ENCODE results near the gene SEPSECS. TPM values are rescaled to one million over a fixed set of nuclear protein-coding genes. Genes with fewer than 3 reads are reported as not detected.

Gene SEPSECS
- total and polyA plus RNA-seq, 9 of the 15 experiments (the other 6 are each of a cell fraction or from before 2014, with no cell fraction given) = 3.9 to 17.2 (median 7.9) TPM

GRCh38 chr4:25174674-25175073 is 14.4 kb upstream of the SEPSECS start (continued):
- no peak for TF ChIP-seq CXXC5 (CRISPR knock-in tag; IDR thresholded peaks at IDR 0.05)

DNA sequence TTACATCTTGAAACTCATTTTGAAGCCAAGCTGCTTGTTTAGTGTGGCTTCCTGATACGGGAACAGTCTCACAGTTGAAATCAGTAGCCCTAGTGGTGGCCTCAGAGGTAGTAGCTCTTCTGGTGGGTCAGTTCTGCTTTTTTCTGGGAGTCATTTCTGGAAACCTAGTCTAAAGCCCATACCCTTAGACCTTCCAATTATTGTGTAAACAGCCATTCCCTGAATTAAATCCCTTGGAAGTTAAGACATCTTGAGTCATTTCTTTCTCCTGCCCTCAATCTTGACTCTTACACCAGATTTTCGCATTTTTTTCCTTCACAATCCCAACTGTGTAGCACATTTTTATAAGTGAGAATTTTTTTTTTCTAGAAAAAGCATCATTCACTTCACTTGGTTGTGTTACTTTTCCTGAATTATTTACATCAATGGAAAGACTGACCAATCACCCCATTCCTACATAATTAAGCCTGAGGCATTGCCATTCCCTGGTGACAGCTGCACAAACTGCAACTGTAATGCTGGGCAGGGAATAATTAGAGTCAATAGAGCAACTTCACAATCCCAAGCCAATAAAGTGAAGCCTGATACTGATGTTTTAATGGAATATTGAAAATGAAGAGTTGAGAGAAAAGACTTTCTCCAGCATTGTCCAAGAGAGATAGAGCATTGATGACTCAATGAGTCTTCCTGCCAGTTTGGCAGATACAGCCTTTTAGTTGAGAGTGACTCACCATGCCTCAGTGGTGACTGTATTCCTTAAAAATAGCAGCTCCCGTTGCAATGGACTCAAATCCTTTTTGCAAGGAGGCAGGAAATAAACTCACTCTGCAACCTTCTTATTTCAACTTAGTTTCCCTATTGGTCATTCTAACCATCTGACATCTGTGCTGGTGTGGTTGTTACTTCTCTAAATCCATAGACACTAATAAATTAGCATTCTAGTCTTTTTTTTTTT is 13.0 kb upstream of the SEPSECS start:
- no peaks in the 10 kb centered on the region for H4K20me1 ChIP-seq (replicated peaks; ENCODE audit: control insufficient read depth, insufficient read depth, low read length)
- no peaks in the 10 kb centered on the region for H3K9me1 ChIP-seq (ENCODE audit: control insufficient read depth, insufficient read depth, low read length)
- BruUV-seq (replicated peaks) = no TSS peak
- no peaks in the 10 kb centered on the region for H3K79me2 ChIP-seq (ENCODE audit: control insufficient read depth, insufficient read depth, low read length)
- peak; percentile 85 for ATAC-seq
- ChIA-PET POLR2A (interaction anchor here (1.3 kb wide), 1 partner anchor 12 kb away, joined by 5 read pairs; no protein-coding TSS in a partner anchor), CTCF (ENCODE audit: low intra/inter-chr PET ratio) (no interaction called here)
- no peaks in the 10 kb centered on the region for H3K9me3 ChIP-seq (replicated peaks; ENCODE audit: control insufficient read depth, insufficient read depth, low read depth, low read length)
- FAIRE-seq = peak; percentile 88
- no peak overlapping the region for H2AFZ ChIP-seq (ENCODE audit: low read depth, low read length)
- peak overlapping the region; percentile 17; the same call in 1 of the 3 replicates for H3K27ac ChIP-seq (ENCODE audit: extremely low read depth, low read depth, low read length)
- no peaks in the 10 kb centered on the region for H3K36me3 ChIP-seq (ENCODE audit: control insufficient read depth, insufficient read depth, low read length)
- H3K27me3 ChIP-seq (ENCODE audit: control insufficient read depth in 2 of 2, insufficient read depth in 2 of 2, low read length in 2 of 2) = no peaks in the 10 kb centered on the region
- H3K4me2 ChIP-seq (ENCODE audit: insufficient read depth, low read length) = no peak overlapping the region
- no peak overlapping the region for H3K4me3 ChIP-seq
- in situ Hi-C loops (cut with MboI) (no loop called here), intact Hi-C loops (cut with micrococcal nuclease) (no loop called here)
- H3K9ac ChIP-seq (ENCODE audit: insufficient read depth in 1 of 2, low read depth in 2 of 2, low read length in 2 of 2) = no peak overlapping the region
- WGBS (ENCODE audit: insufficient coverage, low coverage, missing lambda C conversion rate) = 25% methylated on average over 3 of the region's 3 CpGs
- H3K4me1 ChIP-seq (replicated peaks in 1 of 2; ENCODE audit: control insufficient read depth in 2 of 2, insufficient read depth in 2 of 2, low read length in 2 of 2) = peaks cover 0 to 20% of the 10 kb centered on the region in 2 experiments; a peak in 3 of 5 replicates
- DNase-seq (ENCODE audit: extremely low read depth in 1 of 4, low spot score in 3 of 4) = peak; percentile 15 to 63 (median 29)
- TF ChIP-seq ZNF589 (CRISPR knock-in tag; IDR thresholded peaks at IDR 0.05; ENCODE audit: low read depth) (0 out of 2 replicates have a peak, but pooled peaks have one; percentile 42), PHF20 (IDR thresholded peaks at IDR 0.05; ENCODE audit: partially characterized antibody) (no peak), SMC3 (conservative IDR thresholded peaks at IDR 0.05; ENCODE audit: insufficient read depth, low read depth, low read length) (no peak), DLX4 (CRISPR knock-in tag; IDR thresholded peaks at IDR 0.05) (no peak), ARID1B (IDR thresholded peaks at IDR 0.05) (peak; percentile 80), TCF3 (CRISPR knock-in tag; IDR thresholded peaks at IDR 0.05) (peak; percentile 40; the same call in 1 of the 2 replicates), JUND (IDR thresholded peaks at IDR 0.05; ENCODE audit: borderline replicate concordance, low read depth, low read length) (peak; percentile 92), JUND (tag; IDR thresholded peaks at IDR 0.05; ENCODE audit: borderline replicate concordance, low read depth, low read length) (peak; percentile 94), JUN (IDR thresholded peaks at IDR 0.05; ENCODE audit: borderline replicate concordance, low read depth, low read length) (peak; percentile 95), JUN (CRISPR knock-in tag; IDR thresholded peaks at IDR 0.05; ENCODE audit: borderline replicate concordance) (no peak), ZFPM2 (CRISPR knock-in tag; IDR thresholded peaks at IDR 0.05) (no peak), ATF3 (IDR thresholded peaks at IDR 0.05) (peak; percentile 97), ATF3 (CRISPR knock-in tag; conservative IDR thresholded peaks at IDR 0.05) (no peak; the same call in 1 of the 2 replicates), SMARCC2 (IDR thresholded peaks at IDR 0.05; ENCODE audit: low read depth) (peak; percentile 52; the same call in 1 of the 2 replicates), TRIM24 (IDR thresholded peaks at IDR 0.05) (0 out of 4 replicates have a peak, but pooled peaks of 1 of the 2 experiments have one; percentile 44), FOS (IDR thresholded peaks at IDR 0.05; ENCODE audit: extremely low read depth, insufficient read length) (peak; percentile 57), SMARCA4 (IDR thresholded peaks at IDR 0.05) (peak; percentile 87), SPI1 (IDR thresholded peaks at IDR 0.05; ENCODE audit: borderline replicate concordance, low read depth, low read length) (peak; percentile 91), EHMT2 (IDR thresholded peaks at IDR 0.05) (peak; percentile 77; the same call in 1 of the 2 replicates), DPF2 (IDR thresholded peaks at IDR 0.05) (peak; percentile 74; the same call in 1 of the 2 replicates), CBFA2T3 (IDR thresholded peaks at IDR 0.05) (peak; percentile 33; the same call in 1 of the 2 replicates)
